Posterior cingulate gyrus (tissue), 11 donors: ENCODE results near the gene FADS6.
"Not testable (repeated sequence)": the region's sequence is repeated elsewhere in the genome, so short reads cannot be mapped to it uniquely, and the experiment has no call there.

ENCODE experiments used
- DNase-seq, 10 donors: peaks; one replicate each; pipeline versions ENCODE4 v3.0.0 to v3.0.0-alpha.2; 2020 to 2021; ENCODE audit warnings: mixed read lengths in 3 of 10
- intact Hi-C: fragments of 100-400 bp; cut with DNase I; formaldehyde crosslinking; loops from one replicate; pipeline ENCODE4 v1.15.1; 2023

The FADS6 gene

GRCh38 chr17:74921769-74922168 is 28.3 kb upstream of the FADS6 start:
- intact Hi-C loops, result no loop called here
- DNase-seq, result peak in 1 of 10 donors; percentile 44

DNA sequence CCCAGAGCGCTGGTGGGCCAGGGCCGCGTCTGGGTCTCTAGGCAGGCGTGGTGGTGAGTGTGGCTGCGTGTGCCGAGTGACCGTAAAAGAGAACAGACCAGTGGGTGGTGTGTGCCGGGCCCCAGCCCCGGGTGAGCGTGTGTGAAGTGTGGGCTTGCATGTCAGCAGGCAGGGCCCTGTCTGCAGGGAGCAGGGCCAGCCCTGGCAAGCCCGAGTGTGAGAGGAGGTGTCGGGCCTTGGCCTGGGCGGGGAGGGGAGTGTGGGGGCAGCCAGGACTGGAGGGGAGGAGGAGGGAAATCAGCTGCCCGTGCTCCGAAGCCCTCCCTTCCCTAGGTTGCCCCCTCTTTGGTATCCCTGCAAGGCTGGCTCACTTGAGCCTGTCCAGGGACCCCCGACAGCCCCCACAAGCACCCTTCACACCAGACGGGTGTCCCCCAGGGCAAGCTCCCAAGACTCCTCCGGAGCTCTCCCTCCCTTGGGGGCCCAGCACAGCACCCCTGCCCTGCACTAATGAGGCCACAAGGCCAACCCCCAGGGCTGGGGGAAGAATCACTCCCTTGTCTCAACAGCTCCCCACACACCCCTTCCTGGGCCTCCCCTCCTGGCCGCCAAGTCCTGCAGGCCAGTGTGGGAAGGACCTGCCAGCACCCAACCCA is 27.7 kb upstream of the FADS6 start:
- intact Hi-C loops, result no loop called here
- peak in 1 of 10 donors; percentile 46 for DNase-seq

DNA sequence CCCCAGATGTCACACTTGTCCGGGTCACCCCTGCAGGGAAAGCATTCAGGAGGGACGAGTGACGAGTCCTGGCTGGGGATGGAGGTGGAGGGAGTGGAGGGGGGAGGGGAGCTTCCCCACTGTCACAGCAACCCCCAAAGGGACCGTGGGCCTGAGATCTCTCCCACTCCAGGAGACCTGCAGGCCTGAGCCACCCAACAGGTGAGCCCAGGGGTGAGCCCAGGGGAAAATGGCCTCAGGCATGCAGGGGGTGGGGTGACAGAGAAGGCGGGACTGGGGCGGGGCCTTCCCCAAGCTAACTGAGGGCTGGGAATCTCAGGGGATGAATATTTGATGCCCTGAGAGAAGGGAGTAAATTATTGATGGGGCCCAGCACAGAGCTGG is 27.2 kb upstream of the FADS6 start:
- intact Hi-C loops, result no loop called here

DNA sequence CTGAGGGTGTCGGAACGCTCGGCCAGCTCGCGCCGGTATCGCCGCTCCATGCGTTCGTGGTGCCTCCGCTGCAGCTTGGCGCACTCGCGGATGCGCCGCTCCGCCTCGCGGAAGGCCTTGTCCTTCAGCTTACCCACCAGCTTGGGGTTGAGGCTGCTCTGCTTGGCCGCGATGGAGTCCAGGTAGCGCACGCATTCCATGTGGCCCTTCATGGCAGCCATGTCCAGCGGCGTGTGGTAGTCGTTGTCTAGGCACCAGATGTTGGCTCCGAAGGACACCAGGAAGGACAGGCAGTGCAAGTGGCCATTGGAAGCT is 26.8 kb upstream of the FADS6 start:
- intact Hi-C loops, result no loop called here
- no peak for DNase-seq

More for the DNA sequence above, 27.2 kb upstream of the FADS6 start:
- DNase-seq, result no peak

DNA sequence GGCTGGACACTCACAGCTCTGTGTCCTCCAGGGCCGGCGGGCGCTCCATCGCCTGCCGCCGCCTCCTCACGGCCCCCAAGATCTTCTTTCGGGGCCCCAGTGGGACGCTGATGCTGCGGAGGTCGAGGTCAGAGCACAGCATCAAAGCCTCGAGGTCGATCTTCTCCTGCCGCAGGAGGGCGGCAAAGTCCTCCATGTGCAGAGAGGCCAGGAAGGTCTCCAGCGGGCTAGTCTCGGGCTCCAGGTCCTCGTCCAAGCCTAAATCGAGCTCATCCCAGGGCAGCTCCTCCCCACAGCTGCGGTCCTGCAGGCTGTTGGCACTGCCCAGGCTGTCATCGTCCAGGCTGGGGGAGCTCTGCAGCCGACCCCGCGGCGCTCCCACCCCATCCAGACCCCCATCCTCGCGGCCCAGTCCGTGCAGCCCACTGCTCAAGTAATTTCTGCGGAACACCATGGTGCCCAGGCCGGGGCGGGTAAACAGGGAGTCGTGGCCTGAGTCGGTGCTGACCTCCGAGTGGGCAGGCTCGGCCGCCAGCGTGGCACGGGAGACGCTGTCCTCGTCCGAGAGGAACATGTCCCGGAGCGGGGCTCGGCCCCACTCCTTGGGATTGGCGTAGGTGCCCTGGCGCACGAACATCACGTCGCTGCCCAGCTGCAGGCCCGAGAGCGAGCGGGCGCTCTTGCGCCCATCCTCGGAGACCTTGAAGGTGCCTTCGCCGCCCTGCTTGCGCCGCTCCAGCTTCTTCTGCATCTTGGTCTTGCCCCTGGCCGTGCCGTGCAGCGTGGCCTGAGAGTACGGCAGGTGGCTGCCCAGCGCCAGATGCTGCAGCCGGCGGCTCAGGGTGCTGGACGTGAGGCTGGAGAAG is 26.2 kb upstream of the FADS6 start:
- DNase-seq, result no peak
- intact Hi-C loops, result no loop called here

DNA sequence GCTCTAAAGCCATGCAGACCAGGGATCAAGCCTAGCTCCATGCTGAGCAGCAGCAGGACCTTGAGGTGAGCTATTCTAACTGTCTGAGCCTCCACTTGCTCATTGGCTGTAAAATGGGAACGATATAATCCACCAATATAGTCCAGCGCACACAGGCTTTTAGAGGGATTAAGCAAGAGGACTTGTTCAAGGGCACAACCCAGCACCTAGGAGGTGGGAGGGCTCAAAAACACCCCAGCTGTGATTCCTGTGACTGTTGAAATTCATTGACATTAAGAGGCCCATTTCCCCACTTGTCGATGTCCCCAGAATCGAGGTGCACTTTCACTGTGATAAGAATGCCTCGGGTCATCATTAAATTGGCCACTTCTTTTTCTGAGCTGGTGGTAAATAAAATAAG is 25.5 kb upstream of the FADS6 start:
- intact Hi-C loops, result no loop called here
- no peak for DNase-seq

- no peak for DNase-seq
- intact Hi-C loops, result no loop called here
Observed at GRCh38 chr17:74917430-74917829, 24.0 kb upstream of the FADS6 start.

GRCh38 chr17:74916851-74917199 is 23.4 kb upstream of the FADS6 start:
- intact Hi-C loops, result no loop called here
- DNase-seq, result peak in 1 of 10 donors; percentile 31

GRCh38 chr17:74916136-74916850 is 22.9 kb upstream of the FADS6 start:
- intact Hi-C loops, result no loop called here
- peak in 1 of 10 donors; percentile 34 for DNase-seq

DNA sequence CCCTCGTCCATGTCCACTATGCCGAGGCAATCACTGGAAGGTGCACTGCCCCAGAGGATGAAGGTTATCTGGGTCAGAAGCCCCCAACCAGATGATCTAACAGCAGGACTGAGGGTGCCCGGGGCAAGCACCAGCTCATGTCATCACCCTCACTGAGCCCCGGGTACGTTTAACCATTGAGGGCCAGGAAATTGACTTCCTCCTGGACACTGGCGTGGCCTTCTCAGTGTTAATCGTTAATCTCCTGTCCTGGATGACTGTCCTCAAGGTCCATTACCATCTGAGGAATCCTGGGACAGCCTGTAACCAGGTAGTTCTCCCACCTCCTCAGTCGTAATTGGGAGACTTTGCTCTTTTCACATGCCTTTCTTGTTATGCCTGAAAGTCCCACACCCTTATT is 18.0 kb upstream of the FADS6 start:
- DNase-seq, intact Hi-C loops: not testable (repeated sequence)

- peak in 1 of 10 donors; percentile 33 for DNase-seq
- intact Hi-C loops, result not testable (repeated sequence)
Observed at GRCh38 chr17:74909097-74909496, 15.7 kb upstream of the FADS6 start.

GRCh38 chr17:74907012-74907411 is 13.6 kb upstream of the FADS6 start:
- DNase-seq, result no peak
- intact Hi-C loops, result no loop called here

GRCh38 chr17:74906214-74906793 is 12.9 kb upstream of the FADS6 start:
- DNase-seq, result peak in 1 of 10 donors; percentile 8
- intact Hi-C loops, result not testable (repeated sequence)

DNA sequence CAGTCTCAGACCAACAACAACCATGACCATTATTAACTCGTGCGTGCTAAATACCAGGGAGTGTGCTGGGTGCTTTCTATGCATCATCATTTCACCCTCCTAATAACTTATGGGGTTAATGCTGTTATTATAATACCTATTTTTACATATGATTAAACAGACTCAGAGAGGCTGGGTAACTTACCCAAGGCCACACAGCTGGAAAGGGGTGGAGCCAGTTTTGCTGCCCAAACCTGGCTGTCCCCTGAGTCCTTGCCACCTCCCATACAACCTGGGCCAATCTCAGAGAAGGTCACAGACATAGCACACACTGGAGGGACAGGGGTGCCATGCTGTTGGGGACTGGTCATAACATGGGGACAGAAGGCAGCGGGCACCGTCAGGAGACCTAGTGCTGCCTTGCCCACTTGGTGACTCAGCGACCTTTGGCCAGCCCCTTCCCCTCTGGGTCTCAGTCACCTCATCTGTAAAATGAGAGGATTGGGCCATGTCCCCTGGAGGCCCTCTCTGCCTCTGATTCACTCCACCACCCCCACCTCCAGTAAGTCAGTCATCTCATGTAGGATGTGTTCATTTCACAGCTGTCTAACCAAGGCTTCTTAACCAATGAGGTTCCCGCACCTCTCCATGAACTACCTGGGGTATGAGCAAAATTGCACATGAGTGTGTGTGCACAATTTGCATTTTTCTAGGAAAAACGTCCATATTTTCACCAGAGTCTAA is 11.4 kb upstream of the FADS6 start:
- intact Hi-C loops, result no loop called here
- peak in 1 of 10 donors; percentile 40 for DNase-seq

DNA sequence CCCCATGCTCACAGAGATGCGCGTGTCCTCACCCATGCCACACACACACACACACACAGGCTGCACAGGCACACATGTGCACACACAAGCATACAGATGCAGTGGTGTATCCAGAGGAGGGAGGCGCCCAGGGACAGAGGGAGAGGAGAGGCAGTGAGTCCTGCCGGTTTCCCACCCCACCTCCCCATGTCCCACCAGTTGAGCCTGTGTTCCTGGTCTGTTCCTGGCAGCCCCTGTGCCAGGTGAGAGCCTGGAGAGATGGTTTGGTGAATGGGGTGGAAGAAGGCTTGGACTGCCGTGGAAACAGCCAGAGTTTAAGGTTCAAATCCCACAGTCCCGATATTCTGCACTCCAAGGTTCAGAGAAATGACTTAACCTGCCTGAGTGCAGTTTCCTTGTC is 10.2 kb upstream of the FADS6 start:
- intact Hi-C loops, result no loop called here

GRCh38 chr17:74903034-74903433 is 9.6 kb upstream of the FADS6 start:
- intact Hi-C loops, result no loop called here
- no peak for DNase-seq

More for the DNA sequence above, 10.2 kb upstream of the FADS6 start:
- peak in 1 of 10 donors; percentile 23 for DNase-seq

GRCh38 chr17:74901353-74902135 is 8.1 kb upstream of the FADS6 start:
- DNase-seq, result no peak
- intact Hi-C loops, result no loop called here

DNA sequence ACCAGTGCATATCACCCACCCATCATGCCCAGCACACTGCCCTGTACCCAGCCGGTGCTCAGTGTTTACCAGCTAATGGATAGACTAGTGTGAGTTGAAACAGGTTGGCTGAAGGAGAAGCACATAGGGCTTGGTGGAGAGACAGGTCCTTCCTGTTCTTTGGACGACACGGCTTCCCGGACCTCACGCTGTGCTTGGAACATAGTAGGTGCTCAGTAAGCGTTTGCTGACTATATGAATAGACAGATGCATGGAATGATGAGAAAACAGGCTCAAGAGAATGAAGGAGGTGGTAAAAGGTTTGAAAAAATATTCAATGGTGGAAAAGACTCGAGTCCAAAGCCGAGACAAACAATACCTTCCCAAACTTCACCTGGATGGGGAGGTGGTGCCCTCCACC is 6.8 kb upstream of the FADS6 start:
- intact Hi-C loops, result no loop called here
- no peak for DNase-seq

DNA sequence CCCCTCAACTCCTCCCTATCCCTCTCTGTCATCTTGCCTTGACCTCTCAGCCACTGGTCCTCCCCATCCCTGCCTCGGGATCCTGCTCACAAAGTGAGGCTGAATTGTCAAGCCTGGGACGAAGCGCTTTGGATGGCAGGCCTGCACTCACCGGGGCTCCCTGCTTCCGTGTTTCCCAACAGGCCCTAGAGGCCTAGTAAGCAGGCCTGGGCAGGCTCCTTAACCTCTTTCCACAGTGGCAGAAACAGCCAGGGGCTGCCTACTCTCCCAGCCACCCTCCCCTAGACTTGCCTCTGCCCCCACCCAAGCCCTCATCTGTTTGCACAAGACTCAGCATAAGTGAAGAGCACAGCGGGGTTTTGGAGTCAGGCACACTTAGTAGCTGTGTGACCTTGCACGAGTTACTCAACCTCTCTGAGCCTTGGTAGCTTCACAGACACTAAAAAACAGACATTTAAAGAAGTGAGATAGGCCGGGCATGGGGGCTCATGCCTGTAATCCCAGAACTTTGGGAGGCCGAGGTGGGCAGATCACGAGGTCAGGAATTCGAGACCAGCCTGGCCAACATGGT is 5.0 kb upstream of the FADS6 start:
- peak in 1 of 10 donors; percentile 59 for DNase-seq

More for the DNA sequence above, 5.0 kb upstream of the FADS6 start:
- intact Hi-C loops, result no loop called here
